Kidney (tissue), 14 donors: ENCODE data around the gene RHBDL2. TPM values are rescaled to one million over a fixed set of nuclear protein-coding genes. Genes with fewer than 3 reads are reported as not detected.

Experiments
- DNase-seq, 5 donors: peaks; one replicate each; pipeline ENCODE4 v3.0.0-alpha.2; 2013 to 2020
- FAIRE-seq: peaks from 2 replicates; lab custom pipeline; 2012; peaks lifted over from hg19 to GRCh38; lab: Jason Lieb, UNC
- H3K27ac ChIP-seq, 2 donors: one replicate each; pipeline ENCODE4 v1.7.0; 2013; ENCODE audit warnings: low read depth in 2 of 2, low read length in 2 of 2, inconsistent platforms in 1 of 2
- H3K27me3 ChIP-seq: one replicate; pipeline ENCODE4 v1.7.1; 2013; ENCODE audit warnings: low read length, inconsistent platforms; ENCODE audit not compliant: control insufficient read depth, insufficient read depth
- H3K36me3 ChIP-seq, 3 donors: one replicate each; pipeline versions ENCODE4 v1.7.0 to v1.7.1; 2013; ENCODE audit warnings: low read length in 3 of 3, control low read depth in 1 of 3, inconsistent platforms in 1 of 3; ENCODE audit not compliant: insufficient read depth in 3 of 3, control insufficient read depth in 2 of 3
- H3K4me1 ChIP-seq, 3 donors: one replicate each; pipeline versions ENCODE4 v1.7.0 to v1.7.1; 2013; ENCODE audit warnings: low read length in 3 of 3, inconsistent platforms in 1 of 3, low read depth in 1 of 3; ENCODE audit not compliant: control insufficient read depth in 2 of 3, insufficient read depth in 2 of 3
- H3K4me3 ChIP-seq, 3 donors: one replicate each; pipeline versions ENCODE4 v1.7.0 to v1.8.1; 2013; ENCODE audit warnings: low read length in 3 of 3, control low read depth in 1 of 3, inconsistent platforms in 1 of 3
- H3K9ac ChIP-seq, 3 donors: one replicate each; pipeline versions ENCODE4 v1.7.0 to v1.7.1; 2013; ENCODE audit warnings: low read length in 3 of 3, control low read depth in 1 of 3, inconsistent platforms in 1 of 3
- H3K9me3 ChIP-seq, 3 donors: one replicate each; pipeline versions ENCODE4 v1.7.0 to v1.7.1; 2013; ENCODE audit warnings: low read length in 3 of 3, control low read depth in 1 of 3, inconsistent platforms in 1 of 3; ENCODE audit not compliant: control insufficient read depth in 2 of 3, insufficient read depth in 1 of 3
- intact Hi-C: fragments of 100-400 bp; cut with DNase I; formaldehyde crosslinking; loops from one replicate; pipeline ENCODE4 v1.11.1; 2022
- polyA plus RNA-seq: library from polyadenylated mRNA; stranded (reverse); fragments of 350-450 nt; fragmentation: Illumina TruSeq; extraction: RNeasy Lipid Tissue Mini Kit (QIAGEN cat#74804); gene quantifications from one replicate; pipeline ENCODE4 v1.2.3, GENCODE V29; 2014; ENCODE audit warnings: low read depth, low replicate concordance; ENCODE audit not compliant: insufficient read depth
- total RNA-seq: library from RNA; stranded (reverse); fragmentation: NEBNext Ultra II Directional; extraction: Animal tissue kit (Norgen Biotek cat#: 25700); gene quantifications from one replicate; pipeline ENCODE4 v1.2.1, GENCODE V29; 2021
- TF ChIP-seq, protein P1 (sequence below): IDR thresholded peaks from 3 replicates; pipeline ENCODE4 v1.5.1; 2012; ENCODE audit warnings: mild to moderate bottlenecking, moderate library complexity, borderline replicate concordance; ENCODE audit not compliant: insufficient read depth; ENCODE audit errors: extremely low read depth
- donor health status: control.
- donor health status: control.
- donor health status: control.
- donor health status: control.
- donor health status: control.
- donor health status: DM: yes; HTN: yes; CAD: no.
- donor health status: Normal renal cell carcinoma (clear cell type).

RHBDL2 gene
- total and polyA plus RNA-seq, 2 donors from 2014 or later = 0.34 to 2.1 TPM

DNA sequence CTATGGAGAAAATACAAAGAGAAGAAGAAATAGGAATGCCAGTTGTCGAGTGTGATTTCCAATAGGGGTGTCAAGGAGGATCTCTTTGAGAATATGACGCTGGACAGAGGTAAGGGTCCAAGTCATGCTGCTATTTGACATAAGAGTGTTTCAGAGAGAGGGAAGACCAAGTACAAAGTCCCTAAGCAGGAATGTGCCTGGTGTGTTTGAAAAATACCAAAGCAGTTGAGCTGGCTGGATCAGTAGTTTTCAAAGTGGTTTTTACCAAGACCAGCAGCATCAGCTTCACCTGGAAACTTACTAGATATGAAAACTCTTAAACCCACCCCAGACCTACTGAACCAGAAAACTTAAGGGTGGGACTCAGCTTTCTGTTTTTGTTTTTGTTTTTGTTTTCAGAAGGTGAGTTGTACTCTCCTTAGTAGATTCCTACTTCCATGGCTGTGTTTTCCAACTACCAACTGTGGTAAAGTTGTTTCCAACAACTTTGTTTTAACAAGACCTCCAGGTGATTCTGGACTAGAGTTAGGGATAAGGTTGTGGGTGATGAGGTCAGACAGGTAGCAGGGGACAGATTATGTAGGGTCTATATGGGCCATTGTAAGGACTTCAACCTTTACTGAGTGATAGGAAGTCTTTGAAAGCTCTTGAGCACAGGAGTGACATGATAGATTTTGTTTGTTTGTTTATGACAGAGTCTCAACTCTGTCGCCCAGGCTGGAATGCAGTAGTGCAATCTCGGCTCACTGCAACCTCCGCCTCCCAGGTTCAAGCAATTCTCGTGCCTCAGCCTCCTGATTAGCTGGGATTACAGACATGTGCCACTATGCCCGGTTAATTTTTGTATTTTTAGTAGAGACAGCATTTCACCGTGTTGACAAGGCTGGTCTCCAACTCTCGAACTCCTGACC is 53.0 kb downstream of the RHBDL2 start:
- DNase-seq (no peak), FAIRE-seq (no peak)
- Histone ChIP-seq H3K9me3 (no peaks in the 10 kb centered on the region), H3K4me3 (no peak overlapping the region), H3K27me3 (no peaks in the 10 kb centered on the region), H3K4me1 (no peaks in the 10 kb centered on the region), H3K27ac (no peak overlapping the region), H3K36me3 (no peaks in the 10 kb centered on the region), H3K9ac (no peak overlapping the region)
- intact Hi-C loops = no loop called here
- TF ChIP-seq, protein P1, sequence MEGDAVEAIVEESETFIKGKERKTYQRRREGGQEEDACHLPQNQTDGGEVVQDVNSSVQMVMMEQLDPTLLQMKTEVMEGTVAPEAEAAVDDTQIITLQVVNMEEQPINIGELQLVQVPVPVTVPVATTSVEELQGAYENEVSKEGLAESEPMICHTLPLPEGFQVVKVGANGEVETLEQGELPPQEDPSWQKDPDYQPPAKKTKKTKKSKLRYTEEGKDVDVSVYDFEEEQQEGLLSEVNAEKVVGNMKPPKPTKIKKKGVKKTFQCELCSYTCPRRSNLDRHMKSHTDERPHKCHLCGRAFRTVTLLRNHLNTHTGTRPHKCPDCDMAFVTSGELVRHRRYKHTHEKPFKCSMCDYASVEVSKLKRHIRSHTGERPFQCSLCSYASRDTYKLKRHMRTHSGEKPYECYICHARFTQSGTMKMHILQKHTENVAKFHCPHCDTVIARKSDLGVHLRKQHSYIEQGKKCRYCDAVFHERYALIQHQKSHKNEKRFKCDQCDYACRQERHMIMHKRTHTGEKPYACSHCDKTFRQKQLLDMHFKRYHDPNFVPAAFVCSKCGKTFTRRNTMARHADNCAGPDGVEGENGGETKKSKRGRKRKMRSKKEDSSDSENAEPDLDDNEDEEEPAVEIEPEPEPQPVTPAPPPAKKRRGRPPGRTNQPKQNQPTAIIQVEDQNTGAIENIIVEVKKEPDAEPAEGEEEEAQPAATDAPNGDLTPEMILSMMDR = no peak

DNA sequence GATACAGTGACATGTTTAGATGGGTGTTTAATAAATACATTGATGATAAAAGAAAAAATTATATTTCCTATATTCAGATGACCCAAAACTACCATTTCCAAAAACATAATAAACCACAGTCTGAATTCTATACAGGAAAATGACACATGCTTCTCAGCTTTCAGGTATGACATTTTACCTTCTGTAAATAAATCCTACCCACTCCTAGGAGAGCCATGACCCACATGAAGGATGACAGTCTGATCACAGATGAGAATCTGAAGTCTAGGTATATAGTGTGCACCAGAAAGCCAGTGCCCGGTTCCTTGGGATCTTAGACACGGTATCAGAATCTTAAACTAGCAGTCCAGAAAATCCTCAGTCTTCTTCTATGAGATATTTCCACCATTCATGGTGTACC is 56.5 kb downstream of the RHBDL2 start:
- no peaks in the 10 kb centered on the region for H3K9me3 ChIP-seq
- no peak overlapping the region for H3K27ac ChIP-seq
- intact Hi-C loops = no loop called here
- no peak overlapping the region for H3K9ac ChIP-seq
- H3K27me3 ChIP-seq = no peaks in the 10 kb centered on the region
- no peaks in the 10 kb centered on the region for H3K36me3 ChIP-seq
- no peak for DNase-seq
- H3K4me3 ChIP-seq = no peak overlapping the region
- H3K4me1 ChIP-seq = no peaks in the 10 kb centered on the region
- TF ChIP-seq, protein P1 = no peak
- no peak for FAIRE-seq

DNA sequence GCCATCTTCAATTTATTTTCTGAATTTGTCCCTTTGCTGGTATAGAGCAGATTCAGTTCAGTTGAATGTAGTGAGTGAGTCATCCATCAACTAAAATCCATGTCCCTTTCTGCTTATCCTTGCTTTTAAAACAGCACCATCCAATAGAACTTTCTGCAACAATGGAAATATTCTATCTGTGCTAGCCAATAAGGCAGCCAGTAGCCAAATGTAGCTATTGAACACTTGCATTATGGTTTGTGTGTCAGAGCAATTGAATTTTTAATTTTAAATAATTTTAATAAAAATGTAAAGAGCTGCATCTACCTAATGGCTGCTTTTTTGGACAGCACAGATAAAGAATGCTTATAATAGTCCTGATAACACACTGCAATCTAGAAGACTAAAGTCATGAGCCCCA is 60.1 kb downstream of the RHBDL2 start, which contains the start of gene GJA9:
Gene GJA9, minus strand, starts transcription at position 101 of the 400 bp plus-strand sequence. CDS start 5,489 bp downstream, outside the sequence.
- DNase-seq = no peak
- no peaks in the 10 kb centered on the region for H3K4me1 ChIP-seq
- no peak for FAIRE-seq
- intact Hi-C loops = no loop called here
- TF ChIP-seq, protein P1 = no peak
- no peak within 1 kb of the TSS for H3K27ac ChIP-seq
- no peaks in the 10 kb centered on the region for H3K9me3 ChIP-seq
- no peak within 1 kb of the TSS for H3K9ac ChIP-seq
- H3K4me3 ChIP-seq = no peak within 1 kb of the TSS
- H3K36me3 ChIP-seq = no peaks in the 10 kb centered on the region
- H3K27me3 ChIP-seq = no peaks in the 10 kb centered on the region
